ENCODE results near the gene C1S. TPM values are rescaled to one million over a fixed set of nuclear protein-coding genes. Genes with fewer than 3 reads are reported as not detected.
"Not testable (repeated sequence)": the region's sequence is repeated elsewhere in the genome, so short reads cannot be mapped to it uniquely, and the experiment has no call there.

C1S gene
- total RNA-seq, 1 donor from 2014 or later = 2.4 TPM

GRCh38 chr12:7102582-7102981 lies 42.1 kb downstream of the C1S start:
- peaks cover 23% of the 10 kb centered on the region for H3K4me1 Mint-ChIP-seq (ENCODE audit: low read depth)
- intact Hi-C loops (cut with micrococcal nuclease) = no loop called here
- no peak for DNase-seq (ENCODE audit: low spot score)
- H3K36me3 Mint-ChIP-seq (ENCODE audit: low read depth) = peaks cover 36% of the 10 kb centered on the region
- H3K27me3 Mint-ChIP-seq (ENCODE audit: insufficient read depth) = no peaks in the 10 kb centered on the region
- H3K9me3 Mint-ChIP-seq = peaks cover 15% of the 10 kb centered on the region
- no peak overlapping the region for H3K4me3 Mint-ChIP-seq
- peak overlapping the region; percentile 42 for H3K27ac Mint-ChIP-seq

GRCh38 chr12:7103837-7104584 lies 43.5 kb downstream of the C1S start:
- DNase-seq (ENCODE audit: low spot score) = no peak
- H3K4me1 Mint-ChIP-seq (ENCODE audit: low read depth) = peaks cover 30% of the 10 kb centered on the region
- no peak overlapping the region for H3K27ac Mint-ChIP-seq
- H3K4me3 Mint-ChIP-seq = no peak overlapping the region
- H3K9me3 Mint-ChIP-seq = peaks cover 15% of the 10 kb centered on the region
- intact Hi-C loops (cut with micrococcal nuclease) = no loop called here
- H3K36me3 Mint-ChIP-seq (ENCODE audit: low read depth) = peaks cover 32% of the 10 kb centered on the region
- H3K27me3 Mint-ChIP-seq (ENCODE audit: insufficient read depth) = no peaks in the 10 kb centered on the region

GRCh38 chr12:7106082-7106481 lies 45.6 kb downstream of the C1S start:
- peak overlapping the region; percentile 38 for H3K4me3 Mint-ChIP-seq
- intact Hi-C loops (cut with micrococcal nuclease) = loop anchor here (5.0 kb wide), 2 partner anchors 234 to 254 kb away; partner anchors contain the start of genes CDCA3, SPSB2 and USP5
- H3K27ac Mint-ChIP-seq = no peak overlapping the region
- peaks cover 27% of the 10 kb centered on the region for H3K36me3 Mint-ChIP-seq (ENCODE audit: low read depth)
- DNase-seq (ENCODE audit: low spot score) = no peak
- H3K4me1 Mint-ChIP-seq (ENCODE audit: low read depth) = peaks cover 50% of the 10 kb centered on the region
- no peaks in the 10 kb centered on the region for H3K27me3 Mint-ChIP-seq (ENCODE audit: insufficient read depth)
- peaks cover 15% of the 10 kb centered on the region for H3K9me3 Mint-ChIP-seq

DNA sequence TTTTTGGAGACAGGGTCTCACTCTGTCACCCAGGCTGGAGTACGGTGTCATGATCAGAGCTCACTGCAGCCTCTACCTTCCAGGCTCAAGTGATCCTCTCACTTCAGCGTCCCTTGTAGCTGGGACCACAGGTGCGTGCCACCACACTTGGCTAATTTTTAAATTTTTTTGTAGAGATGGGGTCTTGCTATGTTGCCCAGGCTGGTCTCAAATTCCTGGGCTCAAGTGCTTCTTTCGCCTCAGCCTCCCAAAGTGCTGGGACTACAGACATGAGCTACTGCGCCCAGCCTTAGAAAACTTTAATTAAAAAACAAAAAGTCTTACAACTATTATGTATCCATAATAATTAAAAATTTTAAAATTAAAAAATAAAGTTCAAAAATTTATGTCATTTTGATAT lies 46.7 kb downstream of the C1S start:
- Mint-ChIP-seq H3K9me3 (peaks cover 15% of the 10 kb centered on the region), H3K36me3 (ENCODE audit: low read depth) (peaks cover 28% of the 10 kb centered on the region), H3K4me1 (ENCODE audit: low read depth) (peaks cover 52% of the 10 kb centered on the region), H3K4me3 (peak overlapping the region; percentile 27)
- DNase-seq (ENCODE audit: low spot score); H3K27me3 Mint-ChIP-seq (ENCODE audit: insufficient read depth); H3K27ac Mint-ChIP-seq: not testable (repeated sequence)
- intact Hi-C loops (cut with micrococcal nuclease) = loop anchor here (5.0 kb wide), 2 partner anchors 235 to 255 kb away; partner anchors contain the start of genes CDCA3, SPSB2 and USP5

DNA sequence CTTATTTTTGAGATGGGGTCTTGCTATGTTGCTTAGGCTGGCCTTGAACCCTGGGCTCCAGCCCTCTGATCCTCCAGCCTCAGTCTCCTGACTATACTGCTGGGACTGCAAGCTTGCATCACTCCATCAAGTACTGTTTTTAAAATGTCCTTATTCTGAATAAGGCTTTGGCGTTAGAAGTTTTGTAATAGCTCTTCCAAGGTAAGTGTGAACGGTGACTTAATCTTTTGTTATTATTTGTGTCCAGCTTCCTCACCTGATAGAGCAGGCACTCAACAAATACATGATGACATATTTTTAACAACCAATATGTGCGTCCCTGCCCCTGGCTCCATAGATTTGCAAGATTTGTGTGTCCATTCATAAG lies 47.1 kb downstream of the C1S start:
- Mint-ChIP-seq H3K27ac (peak overlapping the region; percentile 91), H3K9me3 (peaks cover 15% of the 10 kb centered on the region), H3K36me3 (ENCODE audit: low read depth) (peaks cover 24% of the 10 kb centered on the region), H3K4me1 (ENCODE audit: low read depth) (peaks cover 48% of the 10 kb centered on the region), H3K4me3 (peak overlapping the region; percentile 94), H3K27me3 (ENCODE audit: insufficient read depth) (no peaks in the 10 kb centered on the region)
- no peak for DNase-seq (ENCODE audit: low spot score)
- intact Hi-C loops (cut with micrococcal nuclease) = loop anchor here (1.0 to 5.0 kb wide), 6 partner anchors 15 to 255 kb away; partner anchors contain the start of genes C1R, CDCA3, EMG1 and PHB2

GRCh38 chr12:7108003-7108795 lies 47.7 kb downstream of the C1S start:
- Mint-ChIP-seq H3K4me3 (peak overlapping the region; percentile 94), H3K27me3 (ENCODE audit: insufficient read depth) (no peaks in the 10 kb centered on the region), H3K9me3 (peaks cover 15% of the 10 kb centered on the region), H3K36me3 (ENCODE audit: low read depth) (peaks cover 21% of the 10 kb centered on the region), H3K27ac (peak overlapping the region; percentile 91), H3K4me1 (ENCODE audit: low read depth) (peaks cover 50% of the 10 kb centered on the region)
- peak; percentile 74 for DNase-seq (ENCODE audit: low spot score)
- intact Hi-C loops (cut with micrococcal nuclease) = loop anchor here (1.0 to 5.0 kb wide), 6 partner anchors 16 to 256 kb away; partner anchors contain the start of genes C1R, CDCA3, EMG1 and PHB2

GRCh38 chr12:7108796-7109571 lies 48.5 kb downstream of the C1S start, which contains the start of gene C1RL:
Gene C1RL (minus strand): TSS chr12:7109214. CDS start chr12:7109180, 34 bp downstream.
- Mint-ChIP-seq H3K4me3 (peak within 1 kb of the TSS; percentile 94), H3K27ac (peak within 1 kb of the TSS; percentile 91), H3K9me3 (peaks cover 15% of the 10 kb centered on the region), H3K36me3 (ENCODE audit: low read depth) (peaks cover 22% of the 10 kb centered on the region), H3K4me1 (ENCODE audit: low read depth) (peaks cover 55% of the 10 kb centered on the region), H3K27me3 (ENCODE audit: insufficient read depth) (no peaks in the 10 kb centered on the region)
- DNase-seq (ENCODE audit: low spot score) = peak; percentile 71
- intact Hi-C loops (cut with micrococcal nuclease) = loop anchor here (1.0 to 5.0 kb wide), 9 partner anchors 17 to 257 kb away; partner anchors contain the start of genes C12orf57, C1R, CDCA3 and CLSTN3

- H3K27me3 Mint-ChIP-seq (ENCODE audit: insufficient read depth) = no peaks in the 10 kb centered on the region
- intact Hi-C loops (cut with micrococcal nuclease) = loop anchor here (1.0 to 5.0 kb wide), 8 partner anchors 21 to 257 kb away; partner anchors contain the start of genes C12orf57, CDCA3, CLSTN3 and EMG1
- H3K36me3 Mint-ChIP-seq (ENCODE audit: low read depth) = peaks cover 26% of the 10 kb centered on the region
- DNase-seq (ENCODE audit: low spot score) = no peak
- peak overlapping the region; percentile 94 for H3K4me3 Mint-ChIP-seq
- H3K9me3 Mint-ChIP-seq = peaks cover 15% of the 10 kb centered on the region
- H3K27ac Mint-ChIP-seq = peak overlapping the region; percentile 82
- peaks cover 60% of the 10 kb centered on the region for H3K4me1 Mint-ChIP-seq (ENCODE audit: low read depth)
These were observed 49.0 kb downstream of the C1S start for GRCh38 chr12:7109572-7109920.

GRCh38 chr12:7110661-7111060 lies 50.1 kb downstream of the C1S start:
- no peak for DNase-seq (ENCODE audit: low spot score)
- no peak overlapping the region for H3K27ac Mint-ChIP-seq
- peaks cover 57% of the 10 kb centered on the region for H3K4me1 Mint-ChIP-seq (ENCODE audit: low read depth)
- peak overlapping the region; percentile 94 for H3K4me3 Mint-ChIP-seq
- peaks cover 11% of the 10 kb centered on the region for H3K9me3 Mint-ChIP-seq
- H3K27me3 Mint-ChIP-seq (ENCODE audit: insufficient read depth) = no peaks in the 10 kb centered on the region
- intact Hi-C loops (cut with micrococcal nuclease) = loop anchor here (10.0 kb wide), 1 partner anchor 506 kb away; the partner anchor contains the start of gene CHD4
- peaks cover 24% of the 10 kb centered on the region for H3K36me3 Mint-ChIP-seq (ENCODE audit: low read depth)

GRCh38 chr12:7112041-7112440 lies 51.5 kb downstream of the C1S start:
- no peak for DNase-seq (ENCODE audit: low spot score)
- no peaks in the 10 kb centered on the region for H3K27me3 Mint-ChIP-seq (ENCODE audit: insufficient read depth)
- no peak overlapping the region for H3K27ac Mint-ChIP-seq
- peaks cover 17% of the 10 kb centered on the region for H3K36me3 Mint-ChIP-seq (ENCODE audit: low read depth)
- H3K4me3 Mint-ChIP-seq = no peak overlapping the region
- H3K9me3 Mint-ChIP-seq = no peaks in the 10 kb centered on the region
- H3K4me1 Mint-ChIP-seq (ENCODE audit: low read depth) = peaks cover 47% of the 10 kb centered on the region
- intact Hi-C loops (cut with micrococcal nuclease) = loop anchor here (2.0 to 10.0 kb wide), 2 partner anchors 77 to 507 kb away; partner anchors contain the start of genes CHD4 and PEX5

DNA sequence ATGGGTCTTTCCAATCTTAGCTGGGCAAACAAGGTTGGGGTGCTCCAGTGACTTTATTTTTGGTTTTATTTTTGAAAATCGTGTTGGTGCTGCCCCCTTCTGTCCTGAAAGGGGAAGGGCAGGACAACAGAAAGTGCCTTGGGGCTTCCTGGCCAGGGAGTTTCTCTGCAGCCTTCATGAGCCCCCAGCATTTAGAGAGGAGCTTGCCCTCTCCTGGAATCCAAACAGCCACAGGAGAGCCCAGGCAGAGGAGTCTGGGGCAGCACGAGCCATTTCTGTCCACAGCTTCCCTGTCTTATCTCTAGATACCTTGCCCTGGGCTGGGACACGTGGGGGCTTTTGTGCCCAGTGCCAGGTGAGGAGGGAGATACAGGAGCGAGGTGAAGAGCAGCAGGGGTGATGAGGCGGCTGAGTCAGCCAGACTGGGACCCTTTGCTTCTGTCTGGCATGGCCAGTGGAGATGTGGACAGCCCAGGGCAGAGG lies 52.9 kb downstream of the C1S start:
- DNase-seq (ENCODE audit: low spot score) = peak; percentile 46
- peak overlapping the region; percentile 19 for H3K27ac Mint-ChIP-seq
- peaks cover 24% of the 10 kb centered on the region for H3K36me3 Mint-ChIP-seq (ENCODE audit: low read depth)
- intact Hi-C loops (cut with micrococcal nuclease) = loop anchor here (1.0 to 10.0 kb wide), 6 partner anchors 18 to 509 kb away; partner anchors contain the start of genes CHD4, EMG1, LPCAT3 and PEX5
- no peaks in the 10 kb centered on the region for H3K27me3 Mint-ChIP-seq (ENCODE audit: insufficient read depth)
- H3K9me3 Mint-ChIP-seq = no peaks in the 10 kb centered on the region
- peaks cover 42% of the 10 kb centered on the region for H3K4me1 Mint-ChIP-seq (ENCODE audit: low read depth)
- H3K4me3 Mint-ChIP-seq = no peak overlapping the region

DNA sequence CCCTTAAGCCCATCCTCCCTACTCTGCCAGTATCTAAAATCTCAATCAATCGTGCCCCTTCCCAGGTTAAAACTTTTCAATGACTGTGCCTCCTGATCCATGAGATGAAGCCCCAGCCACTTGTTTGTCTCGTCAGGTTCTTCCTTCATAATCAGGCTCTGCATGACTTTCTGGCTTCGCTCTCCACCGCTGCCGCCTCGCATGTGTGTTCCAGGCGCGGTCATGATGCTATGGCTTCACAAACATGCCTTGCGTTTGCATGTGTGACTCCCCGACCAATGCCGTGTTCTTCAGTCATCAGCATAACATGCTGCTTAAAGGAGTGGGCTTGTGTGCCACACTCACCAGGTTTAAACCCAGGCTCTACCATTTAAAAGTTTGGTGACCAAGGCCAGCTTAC lies 53.5 kb downstream of the C1S start:
- peaks cover 26% of the 10 kb centered on the region for H3K36me3 Mint-ChIP-seq (ENCODE audit: low read depth)
- H3K27me3 Mint-ChIP-seq (ENCODE audit: insufficient read depth) = no peaks in the 10 kb centered on the region
- no peak overlapping the region for H3K27ac Mint-ChIP-seq
- DNase-seq (ENCODE audit: low spot score) = no peak
- H3K4me1 Mint-ChIP-seq (ENCODE audit: low read depth) = peaks cover 45% of the 10 kb centered on the region
- H3K9me3 Mint-ChIP-seq = no peaks in the 10 kb centered on the region
- no peak overlapping the region for H3K4me3 Mint-ChIP-seq
- intact Hi-C loops (cut with micrococcal nuclease) = loop anchor here (10.0 kb wide), 1 partner anchor 509 kb away; the partner anchor contains the start of gene CHD4

All from activated T-helper 1 cell treated with anti-CD3 and anti-CD28 coated beads, Interleukin-12 subunit alpha, Interleukin-12 subunit beta, Interleukin-2, Interleukin-4 antibody, amounts not matched to agents 30 ng/mL and 10 ng/mL and 1 ng/mL, durations not matched to agents 14 hours and 24 hours and 36 hours (primary cell).